DOHH2 (cell line): Measurements from ENCODE around the gene EYA2.

Experiments used
- H3F3A ChIP-seq: fragments of 200-600 bp; sonication (generic), shearing (Covaris generic); 2 replicates; pipeline ENCODE4 v1.6.0; 2016; ENCODE audit warnings: antibody characterized with exemption, mild to moderate bottlenecking; ENCODE audit not compliant: control insufficient read depth, insufficient read depth
- H3K27ac ChIP-seq: fragments of 200-600 bp; sonication (generic); 2 replicates; pipeline ENCODE4 v1.5.1; 2014; ENCODE audit warnings: low read depth, mild to moderate bottlenecking, low read length, moderate library complexity
- H3K27me3 ChIP-seq: fragments of 200-600 bp; sonication (generic); 2 replicates; pipeline ENCODE4 v1.6.1; 2014; ENCODE audit warnings: mild to moderate bottlenecking, low read length, mixed read lengths; ENCODE audit not compliant: control insufficient read depth
- H3K36me3 ChIP-seq: fragments of 200-600 bp; sonication (generic); 2 replicates; pipeline ENCODE4 v1.6.1; 2014; ENCODE audit warnings: mild to moderate bottlenecking, low read length, moderate library complexity, mixed read lengths; ENCODE audit not compliant: control insufficient read depth
- H3K4me1 ChIP-seq: fragments of 200-600 bp; sonication (generic); 2 replicates; pipeline ENCODE4 v1.6.1; 2014; ENCODE audit warnings: mild to moderate bottlenecking, low read length, mixed read lengths; ENCODE audit not compliant: control insufficient read depth
- H3K4me2 ChIP-seq: fragments of 200-600 bp; sonication (generic); 2 replicates; pipeline ENCODE4 v1.6.0; 2014; ENCODE audit warnings: mild to moderate bottlenecking, low read length, moderate library complexity
- H3K4me3 ChIP-seq: fragments of 200-600 bp; sonication (generic); 2 replicates; pipeline ENCODE4 v1.5.1; 2014; ENCODE audit warnings: mild to moderate bottlenecking, low read length, mixed read lengths
- H3K79me2 ChIP-seq: fragments of 200-600 bp; sonication (generic); 2 replicates; pipeline ENCODE4 v1.6.1; 2014; ENCODE audit warnings: mild to moderate bottlenecking, low read length, mixed read lengths; ENCODE audit not compliant: control insufficient read depth
- H3K9me2 ChIP-seq: fragments of 200-600 bp; sonication (generic); replicated peaks from 2 replicates; pipeline ENCODE4 v1.6.1; 2014; ENCODE audit warnings: mild to moderate bottlenecking, low read length, mixed read lengths; ENCODE audit not compliant: control insufficient read depth
- H3K9me3 ChIP-seq: fragments of 200-600 bp; sonication (generic); 2 replicates; pipeline ENCODE4 v1.6.1; 2014; ENCODE audit warnings: antibody characterized with exemption, low read length, mixed read lengths; ENCODE audit not compliant: control insufficient read depth, insufficient read depth
- H4K20me1 ChIP-seq: fragments of 200-600 bp; sonication (generic); 2 replicates; pipeline ENCODE4 v1.6.0; 2014; ENCODE audit warnings: low read depth, mild to moderate bottlenecking, antibody characterized with exemption, low read length, moderate library complexity; ENCODE audit not compliant: control insufficient read depth, insufficient read depth
- EZH2phosphoT487 ChIP-seq: fragments of 200-600 bp; sonication (generic); IDR thresholded peaks from 2 replicates; pipeline ENCODE4 v1.6.1; 2017; ENCODE audit warnings: borderline replicate concordance, mild to moderate bottlenecking, antibody characterized with exemption, low read length, moderate library complexity, mixed read lengths
- TF ChIP-seq, protein P1 (sequence below): fragments of 200-600 bp; sonication (generic); IDR thresholded peaks from one replicate; pipeline ENCODE4 v1.5.1; 2014; ENCODE audit warnings: antibody characterized with exemption, mild to moderate bottlenecking, low read depth, low read length; ENCODE audit not compliant: poor library complexity, severe bottlenecking

EYA2 gene

DNA sequence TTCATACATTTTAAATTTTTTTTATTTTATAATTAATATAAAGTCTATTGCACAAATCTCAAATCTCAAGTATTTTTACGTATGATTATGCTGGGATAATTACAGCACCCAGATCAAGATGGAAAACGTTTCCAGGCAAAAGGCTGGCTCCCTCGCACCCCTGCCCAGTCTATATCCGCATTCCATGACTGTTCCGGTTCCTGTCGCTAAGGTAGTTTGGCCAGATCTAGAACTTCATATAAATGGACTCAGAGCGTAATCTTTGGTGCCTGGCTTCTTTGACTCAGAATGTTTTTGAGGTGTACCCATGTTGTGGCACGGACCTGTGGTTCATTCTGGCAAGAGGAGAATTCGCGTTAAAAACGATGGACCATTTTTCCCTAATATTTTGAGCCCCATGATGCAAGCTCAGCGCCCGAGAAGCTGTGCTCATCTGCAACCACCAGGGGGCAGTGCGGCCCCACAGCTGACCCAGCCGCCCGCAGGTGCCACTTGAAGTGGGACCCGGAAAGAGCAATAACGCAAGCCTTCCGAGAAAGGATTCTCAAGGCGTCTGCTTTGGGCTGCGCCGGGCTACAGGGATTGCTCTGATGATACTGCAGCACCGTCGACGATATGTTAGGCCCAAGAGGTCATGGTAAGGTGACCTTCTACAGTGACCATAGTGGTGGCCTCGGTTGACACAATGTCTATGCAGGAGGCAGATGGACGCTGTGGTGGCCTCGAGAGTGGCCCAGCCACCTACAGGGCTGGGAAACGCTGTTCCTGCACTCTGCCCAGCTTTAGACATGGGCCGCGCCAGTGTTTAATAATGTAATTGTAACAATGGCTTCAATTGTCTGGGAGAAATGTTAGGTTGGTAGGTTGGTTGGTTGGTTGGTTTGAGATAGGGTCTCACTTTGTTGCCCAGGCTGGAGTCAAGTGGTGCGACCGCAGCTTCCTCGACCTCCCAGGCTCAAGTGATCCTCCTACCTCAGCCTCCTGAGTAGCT lies 301.7 kb downstream of the EYA2 start:
- Histone ChIP-seq H3K36me3 (no peaks in the 10 kb centered on the region), H3K27ac (no peak overlapping the region), H3K27me3 (peaks cover 6% of the 10 kb centered on the region), H4K20me1 (no peaks in the 10 kb centered on the region), H3K4me2 (peak overlapping the region; percentile 56), H3K4me3 (peak overlapping the region; percentile 38), H3K79me2 (no peaks in the 10 kb centered on the region), H3K4me1 (peaks cover 8% of the 10 kb centered on the region), H3F3A (no peaks in the 10 kb centered on the region), H3K9me3 (no peaks in the 10 kb centered on the region), H3K9me2 (no peaks in the 10 kb centered on the region)
- TF ChIP-seq, protein P1, sequence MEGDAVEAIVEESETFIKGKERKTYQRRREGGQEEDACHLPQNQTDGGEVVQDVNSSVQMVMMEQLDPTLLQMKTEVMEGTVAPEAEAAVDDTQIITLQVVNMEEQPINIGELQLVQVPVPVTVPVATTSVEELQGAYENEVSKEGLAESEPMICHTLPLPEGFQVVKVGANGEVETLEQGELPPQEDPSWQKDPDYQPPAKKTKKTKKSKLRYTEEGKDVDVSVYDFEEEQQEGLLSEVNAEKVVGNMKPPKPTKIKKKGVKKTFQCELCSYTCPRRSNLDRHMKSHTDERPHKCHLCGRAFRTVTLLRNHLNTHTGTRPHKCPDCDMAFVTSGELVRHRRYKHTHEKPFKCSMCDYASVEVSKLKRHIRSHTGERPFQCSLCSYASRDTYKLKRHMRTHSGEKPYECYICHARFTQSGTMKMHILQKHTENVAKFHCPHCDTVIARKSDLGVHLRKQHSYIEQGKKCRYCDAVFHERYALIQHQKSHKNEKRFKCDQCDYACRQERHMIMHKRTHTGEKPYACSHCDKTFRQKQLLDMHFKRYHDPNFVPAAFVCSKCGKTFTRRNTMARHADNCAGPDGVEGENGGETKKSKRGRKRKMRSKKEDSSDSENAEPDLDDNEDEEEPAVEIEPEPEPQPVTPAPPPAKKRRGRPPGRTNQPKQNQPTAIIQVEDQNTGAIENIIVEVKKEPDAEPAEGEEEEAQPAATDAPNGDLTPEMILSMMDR: peak; percentile 96
- no peak for TF ChIP-seq EZH2phosphoT487

GRCh38 chr20:47198254-47198671 lies 303.6 kb downstream of the EYA2 start:
- no peak overlapping the region for H3K4me2 ChIP-seq
- peaks cover 8% of the 10 kb centered on the region for H3K4me1 ChIP-seq

DNA sequence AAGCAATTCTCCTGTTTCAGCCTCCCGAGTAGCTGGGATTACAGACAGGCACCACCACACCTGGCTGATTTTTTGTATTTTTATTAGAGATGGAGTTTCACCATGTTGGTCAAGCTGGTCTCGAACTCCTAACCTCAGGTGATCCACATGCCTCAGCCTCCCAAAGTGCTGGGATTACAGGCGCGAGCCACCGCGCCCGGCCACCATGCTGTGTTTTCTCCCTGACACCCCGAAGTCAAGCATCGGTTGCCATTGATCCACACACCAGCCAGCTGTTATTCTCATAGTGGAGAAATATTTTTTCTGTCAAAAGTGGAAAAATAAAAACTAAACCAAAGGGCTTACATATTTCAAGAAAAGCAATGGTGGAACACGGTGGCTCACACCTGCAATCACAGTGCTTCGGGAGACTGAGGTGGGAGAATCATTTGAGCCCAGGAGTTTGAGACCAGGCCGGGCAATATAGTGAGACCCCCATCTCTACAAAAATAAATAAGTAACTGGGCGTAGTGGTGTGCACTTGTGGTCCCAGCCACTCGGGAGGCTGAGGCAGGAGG lies 304.4 kb downstream of the EYA2 start:
- H3K4me3 ChIP-seq: no peak overlapping the region
- no peaks in the 10 kb centered on the region for H3K79me2 ChIP-seq
- TF ChIP-seq, protein P1: no peak
- TF ChIP-seq EZH2phosphoT487: no peak
- no peaks in the 10 kb centered on the region for H4K20me1 ChIP-seq
- no peaks in the 10 kb centered on the region for H3K27me3 ChIP-seq
- no peak overlapping the region for H3K4me2 ChIP-seq
- peaks cover 8% of the 10 kb centered on the region for H3K4me1 ChIP-seq
- no peaks in the 10 kb centered on the region for H3K36me3 ChIP-seq
- H3K9me2 ChIP-seq: no peaks in the 10 kb centered on the region
- H3F3A ChIP-seq: no peaks in the 10 kb centered on the region
- H3K9me3 ChIP-seq: no peaks in the 10 kb centered on the region
- H3K27ac ChIP-seq: no peak overlapping the region

More at GRCh38 chr20:47198254-47198671, 303.6 kb downstream of the EYA2 start:
- Histone ChIP-seq H3K9me3 (no peaks in the 10 kb centered on the region), H3F3A (no peaks in the 10 kb centered on the region), H3K27ac (no peak overlapping the region), H3K79me2 (no peaks in the 10 kb centered on the region), H3K27me3 (no peaks in the 10 kb centered on the region), H3K4me3 (no peak overlapping the region), H4K20me1 (no peaks in the 10 kb centered on the region), H3K9me2 (no peaks in the 10 kb centered on the region), H3K36me3 (no peaks in the 10 kb centered on the region)
- TF ChIP-seq EZH2phosphoT487: no peak
- TF ChIP-seq, protein P1: no peak
